Measurements from ENCODE around the gene ANKRD28. TPM values are rescaled to one million over a fixed set of nuclear protein-coding genes. Genes with fewer than 3 reads are reported as not detected.
"Not testable (repeated sequence)": the region's sequence is repeated elsewhere in the genome, so short reads cannot be mapped to it uniquely, and the experiment has no call there.

ANKRD28 gene
- polyA plus RNA-seq, 1 experiment = 50.9 TPM

DNA sequence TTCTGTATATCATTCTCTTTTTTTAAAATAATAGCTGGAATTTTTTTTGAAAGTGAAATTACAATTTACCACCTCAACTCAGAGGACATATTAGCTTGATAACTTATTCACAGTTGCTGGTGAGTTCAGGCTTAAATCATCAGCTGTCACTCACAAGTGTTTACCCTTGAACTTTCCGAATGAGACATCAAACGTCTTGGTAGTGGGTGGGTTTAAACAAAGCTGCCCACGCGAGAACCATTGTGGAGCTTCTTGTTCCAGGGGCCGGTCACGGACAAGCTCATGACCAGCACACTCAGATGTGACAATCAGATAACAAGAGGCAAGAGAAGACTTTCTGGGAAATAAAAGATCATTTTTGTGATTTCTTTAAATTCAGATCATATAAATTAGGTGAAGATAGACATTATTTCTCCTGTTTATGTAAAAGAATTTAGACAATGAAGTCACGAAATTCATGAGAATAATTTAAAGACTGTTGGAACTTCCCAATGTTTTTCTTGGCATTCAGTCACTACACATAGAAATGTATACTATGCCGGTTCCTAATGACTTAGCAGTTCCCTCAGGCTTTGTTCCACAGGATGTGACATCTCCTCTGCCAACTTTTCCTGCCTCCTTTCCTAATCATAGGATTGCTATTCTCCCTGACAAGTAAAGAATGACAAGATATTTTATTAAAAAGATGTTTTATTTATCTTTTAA lies 167.0 kb downstream of the ANKRD28 start:
- peak overlapping the region; percentile 8 for H3K4me3 ChIP-seq (ENCODE audit: low read depth, low read length)
- DNase-seq (ENCODE audit: low read depth) = peak; percentile 42
- ChIA-PET CTCF (interaction anchor here (0.6 to 7.9 kb wide), 13 partner anchors 33 to 611 kb away, joined by 3 to 57 read pairs (median 3); no protein-coding TSS in a partner anchor), POLR2A (interaction anchor here (0.6 to 1.1 kb wide), 2 partner anchors 30 to 193 kb away, joined by 3 to 5 read pairs; partner anchors contain the start of genes BTD and HACL1)
- TF ChIP-seq, protein P1, sequence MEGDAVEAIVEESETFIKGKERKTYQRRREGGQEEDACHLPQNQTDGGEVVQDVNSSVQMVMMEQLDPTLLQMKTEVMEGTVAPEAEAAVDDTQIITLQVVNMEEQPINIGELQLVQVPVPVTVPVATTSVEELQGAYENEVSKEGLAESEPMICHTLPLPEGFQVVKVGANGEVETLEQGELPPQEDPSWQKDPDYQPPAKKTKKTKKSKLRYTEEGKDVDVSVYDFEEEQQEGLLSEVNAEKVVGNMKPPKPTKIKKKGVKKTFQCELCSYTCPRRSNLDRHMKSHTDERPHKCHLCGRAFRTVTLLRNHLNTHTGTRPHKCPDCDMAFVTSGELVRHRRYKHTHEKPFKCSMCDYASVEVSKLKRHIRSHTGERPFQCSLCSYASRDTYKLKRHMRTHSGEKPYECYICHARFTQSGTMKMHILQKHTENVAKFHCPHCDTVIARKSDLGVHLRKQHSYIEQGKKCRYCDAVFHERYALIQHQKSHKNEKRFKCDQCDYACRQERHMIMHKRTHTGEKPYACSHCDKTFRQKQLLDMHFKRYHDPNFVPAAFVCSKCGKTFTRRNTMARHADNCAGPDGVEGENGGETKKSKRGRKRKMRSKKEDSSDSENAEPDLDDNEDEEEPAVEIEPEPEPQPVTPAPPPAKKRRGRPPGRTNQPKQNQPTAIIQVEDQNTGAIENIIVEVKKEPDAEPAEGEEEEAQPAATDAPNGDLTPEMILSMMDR (IDR thresholded peaks at IDR 0.05; ENCODE audit: insufficient read depth, low read depth, low read length) = no peak
- H3K36me3 ChIP-seq (ENCODE audit: control insufficient read depth, insufficient read depth, low read length) = no peaks in the 10 kb centered on the region
- no peaks in the 10 kb centered on the region for H3K27me3 ChIP-seq (ENCODE audit: control insufficient read depth, insufficient read depth, low read length)

- TF ChIP-seq, protein P1 (IDR thresholded peaks at IDR 0.05; ENCODE audit: insufficient read depth, low read depth, low read length) = peak; percentile 71
- Histone ChIP-seq H3K27me3 (ENCODE audit: control insufficient read depth, insufficient read depth, low read length) (no peaks in the 10 kb centered on the region), H3K4me3 (ENCODE audit: low read depth, low read length) (peak overlapping the region; percentile 8), H3K36me3 (ENCODE audit: control insufficient read depth, insufficient read depth, low read length) (no peaks in the 10 kb centered on the region)
- DNase-seq (ENCODE audit: low read depth) = no peak
- CTCF ChIA-PET = interaction anchor here (0.6 to 7.9 kb wide), 13 partner anchors 9 to 612 kb away, joined by 3 to 57 read pairs (median 3); no protein-coding TSS in a partner anchor
- POLR2A ChIA-PET = no interaction called here
These were observed 167.8 kb downstream of the ANKRD28 start for GRCh38 chr3:15629860-15630597.

DNA sequence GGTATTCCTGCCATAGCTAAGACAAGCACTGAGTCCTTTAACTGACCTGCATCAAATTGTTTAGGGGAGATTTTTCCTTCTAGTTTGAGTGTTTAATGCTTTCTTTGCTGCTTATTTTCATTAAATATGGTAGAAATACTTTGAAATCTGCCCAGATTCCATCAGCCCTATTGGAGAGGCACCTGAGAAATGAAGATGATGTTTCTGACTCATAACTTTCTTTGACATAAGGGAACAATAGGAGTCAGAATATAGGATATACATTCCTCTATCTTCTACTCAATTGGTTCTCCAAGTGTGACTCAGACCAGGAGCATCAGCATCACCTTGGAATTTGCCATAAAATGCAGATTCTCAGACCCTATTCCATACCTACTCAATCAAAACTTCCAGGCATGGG lies 168.8 kb downstream of the ANKRD28 start:
- CTCF ChIA-PET = interaction anchor here (1.2 to 7.9 kb wide), 3 partner anchors 18 to 184 kb away, joined by 3 to 57 read pairs (median 31); no protein-coding TSS in a partner anchor
- POLR2A ChIA-PET = no interaction called here

GRCh38 chr3:15623535-15624440 lies 174.0 kb downstream of the ANKRD28 start:
- no peak for DNase-seq (ENCODE audit: low read depth)
- CTCF ChIA-PET = interaction anchor here (0.6 to 0.9 kb wide), 2 partner anchors 9 to 24 kb away, joined by 3 read pairs; no protein-coding TSS in a partner anchor
- Histone ChIP-seq H3K27me3 (ENCODE audit: control insufficient read depth, insufficient read depth, low read length) (no peaks in the 10 kb centered on the region), H3K4me3 (ENCODE audit: low read depth, low read length) (no peak overlapping the region), H3K36me3 (ENCODE audit: control insufficient read depth, insufficient read depth, low read length) (no peaks in the 10 kb centered on the region)
- POLR2A ChIA-PET = no interaction called here
- TF ChIP-seq, protein P1 (IDR thresholded peaks at IDR 0.05; ENCODE audit: insufficient read depth, low read depth, low read length) = no peak

More for the DNA sequence above, 168.8 kb downstream of the ANKRD28 start:
- Histone ChIP-seq H3K36me3 (ENCODE audit: control insufficient read depth, insufficient read depth, low read length) (no peaks in the 10 kb centered on the region), H3K4me3 (ENCODE audit: low read depth, low read length) (no peak overlapping the region), H3K27me3 (ENCODE audit: control insufficient read depth, insufficient read depth, low read length) (no peaks in the 10 kb centered on the region)
- no peak for DNase-seq (ENCODE audit: low read depth)
- TF ChIP-seq, protein P1 (IDR thresholded peaks at IDR 0.05; ENCODE audit: insufficient read depth, low read depth, low read length) = no peak

GRCh38 chr3:15619659-15620464 lies 177.9 kb downstream of the ANKRD28 start:
- H3K36me3 ChIP-seq (ENCODE audit: control insufficient read depth, insufficient read depth, low read length); CTCF ChIA-PET; DNase-seq (ENCODE audit: low read depth); H3K27me3 ChIP-seq (ENCODE audit: control insufficient read depth, insufficient read depth, low read length); H3K4me3 ChIP-seq (ENCODE audit: low read depth, low read length); POLR2A ChIA-PET: not testable (repeated sequence)
